Transverse colon (tissue), 4 donors: Measurements from ENCODE around the gene TWIST1.

Experiments used
- CTCF ChIP-seq, 5 experiments: fragments of 200-600 bp in 3 of 5; fragments of 450-650 bp in 2 of 5; sonication (generic) in 3 of 5; IDR thresholded peaks; 1 replicate in 2 of 5; 2 replicates in 3 of 5; pipeline ENCODE4 v1.5.1; 2016 to 2017; ENCODE audit warnings: antibody characterized with exemption in 5 of 5, inconsistent platforms in 3 of 5, mild to moderate bottlenecking in 2 of 5, moderate library complexity in 1 of 5
- EP300 ChIP-seq: sonication (generic); formaldehyde crosslinking; IDR thresholded peaks from one replicate; pipeline ENCODE4 v1.6.1; 2017; ENCODE audit warnings: antibody characterized with exemption, low read depth
- POLR2A ChIP-seq: fragments of 450-650 bp; IDR thresholded peaks from one replicate; pipeline ENCODE4 v1.6.1; 2016; ENCODE audit warnings: antibody characterized with exemption, mild to moderate bottlenecking, moderate library complexity
- POLR2AphosphoS5 ChIP-seq, 3 donors: sonication (generic); formaldehyde crosslinking; IDR thresholded peaks; one replicate each; pipeline ENCODE4 v1.6.1; 2016; ENCODE audit warnings: antibody characterized with exemption in 3 of 3

DNA sequence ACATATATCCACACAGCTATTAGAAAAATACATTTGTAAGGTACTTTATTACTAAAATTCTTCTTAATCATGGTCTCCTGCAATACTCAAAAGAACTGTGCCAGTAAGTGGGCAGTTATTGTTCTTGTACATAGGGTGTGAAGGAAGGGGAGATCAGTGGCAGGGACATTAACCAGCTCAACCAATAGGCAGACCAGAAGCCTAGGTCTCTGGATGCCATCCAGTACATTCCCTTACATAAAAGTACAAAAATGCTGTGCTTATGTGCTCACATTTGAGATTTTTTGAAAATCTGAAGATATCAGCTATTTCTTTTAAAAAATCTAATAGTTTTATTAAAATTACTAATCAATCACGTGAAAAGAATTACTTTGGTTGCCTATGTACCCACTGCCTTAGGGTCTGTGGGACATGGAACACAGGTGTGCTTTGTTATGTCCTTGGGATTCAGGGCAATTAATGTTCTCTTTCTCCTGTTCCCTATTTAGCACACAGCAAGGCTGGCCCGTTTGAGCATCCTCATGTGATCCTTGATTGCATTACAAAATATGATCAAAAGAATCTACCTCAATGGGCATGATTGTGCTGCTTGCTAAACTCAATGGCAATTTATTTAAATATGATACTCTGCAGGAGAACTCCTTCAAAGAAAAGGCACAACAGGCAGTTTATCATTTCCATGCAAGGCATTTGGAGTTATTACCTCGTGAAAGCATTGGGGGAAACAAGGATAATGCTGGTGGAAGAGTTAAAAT lies 22.7 kb downstream of the TWIST1 start:
- TF ChIP-seq CTCF (IDR thresholded peaks at IDR 0.05) (no peak), POLR2A (no peak), POLR2AphosphoS5 (IDR thresholded peaks at IDR 0.05) (no peak), EP300 (no peak)
